Measurements from ENCODE around the gene CPLANE1. TPM values are rescaled to one million over a fixed set of nuclear protein-coding genes. Genes with fewer than 3 reads are reported as not detected.

CPLANE1 gene
- total RNA-seq, 1 experiment from 2014 or later, result 21.9 TPM

- Histone ChIP-seq H3K27me3 (replicated peaks; ENCODE audit: insufficient read depth, low read depth, low read length, poor library complexity) (no peaks in the 10 kb centered on the region), H3K4me1 (ENCODE audit: insufficient read depth, low read length, poor library complexity, severe bottlenecking) (no peaks in the 10 kb centered on the region), H3K36me3 (ENCODE audit: insufficient read depth, low read length, poor library complexity, severe bottlenecking) (peaks cover 11% of the 10 kb centered on the region), H3K27ac (ENCODE audit: low read depth, low read length, poor library complexity, severe bottlenecking) (no peak overlapping the region), H3K9me3 (ENCODE audit: low read depth, low read length, poor library complexity, severe bottlenecking) (no peaks in the 10 kb centered on the region), H3K4me3 (ENCODE audit: low read depth, low read length, poor library complexity, severe bottlenecking) (no peak overlapping the region)
- ChIA-PET POLR2A (ENCODE audit: low non-redundant PET) (no interaction called here), CTCF (no interaction called here)
- TF ChIP-seq EZH2 (IDR thresholded peaks at IDR 0.05; ENCODE audit: borderline replicate concordance, low read depth, low read length, poor library complexity, severe bottlenecking) (no peak), CTCF (conservative IDR thresholded peaks at IDR 0.05; ENCODE audit: low read depth, low read length) (no peak)
- no peak for DNase-seq (ENCODE audit: low spot score)
- BruUV-seq (replicated peaks), result no TSS peak
- intact Hi-C loops (cut with micrococcal nuclease; ENCODE audit: unreplicated experiment), result no loop called here
Observed at GRCh38 chr5:37217976-37218375, 31.2 kb downstream of the CPLANE1 start.

- BruUV-seq (replicated peaks), result no TSS peak
- intact Hi-C loops (cut with micrococcal nuclease; ENCODE audit: unreplicated experiment), result no loop called here
- TF ChIP-seq CTCF (conservative IDR thresholded peaks at IDR 0.05; ENCODE audit: low read depth, low read length) (no peak), EZH2 (IDR thresholded peaks at IDR 0.05; ENCODE audit: borderline replicate concordance, low read depth, low read length, poor library complexity, severe bottlenecking) (no peak)
- ChIA-PET POLR2A (ENCODE audit: low non-redundant PET) (no interaction called here), CTCF (no interaction called here)
- Histone ChIP-seq H3K4me1 (ENCODE audit: insufficient read depth, low read length, poor library complexity, severe bottlenecking) (no peaks in the 10 kb centered on the region), H3K27me3 (replicated peaks; ENCODE audit: insufficient read depth, low read depth, low read length, poor library complexity) (no peaks in the 10 kb centered on the region), H3K9me3 (ENCODE audit: low read depth, low read length, poor library complexity, severe bottlenecking) (no peaks in the 10 kb centered on the region), H3K27ac (ENCODE audit: low read depth, low read length, poor library complexity, severe bottlenecking) (no peak overlapping the region), H3K4me3 (ENCODE audit: low read depth, low read length, poor library complexity, severe bottlenecking) (no peak overlapping the region), H3K36me3 (ENCODE audit: insufficient read depth, low read length, poor library complexity, severe bottlenecking) (peaks cover 4% of the 10 kb centered on the region)
- DNase-seq (ENCODE audit: low spot score), result no peak
Observed at GRCh38 chr5:37214550-37214949, 34.6 kb downstream of the CPLANE1 start.

GRCh38 chr5:37212096-37212495, 37.1 kb downstream of the CPLANE1 start:
- BruUV-seq (replicated peaks), result no TSS peak
- peaks cover 4% of the 10 kb centered on the region for H3K36me3 ChIP-seq (ENCODE audit: insufficient read depth, low read length, poor library complexity, severe bottlenecking)
- H3K9me3 ChIP-seq (ENCODE audit: low read depth, low read length, poor library complexity, severe bottlenecking), result no peaks in the 10 kb centered on the region
- H3K27ac ChIP-seq (ENCODE audit: low read depth, low read length, poor library complexity, severe bottlenecking), result no peak overlapping the region
- ChIA-PET CTCF (no interaction called here), POLR2A (ENCODE audit: low non-redundant PET) (no interaction called here)
- no peaks in the 10 kb centered on the region for H3K4me1 ChIP-seq (ENCODE audit: insufficient read depth, low read length, poor library complexity, severe bottlenecking)
- no peak for DNase-seq (ENCODE audit: low spot score)
- TF ChIP-seq EZH2 (IDR thresholded peaks at IDR 0.05; ENCODE audit: borderline replicate concordance, low read depth, low read length, poor library complexity, severe bottlenecking), result no peak
- TF ChIP-seq CTCF (conservative IDR thresholded peaks at IDR 0.05; ENCODE audit: low read depth, low read length), result no peak
- H3K27me3 ChIP-seq (replicated peaks; ENCODE audit: insufficient read depth, low read depth, low read length, poor library complexity), result no peaks in the 10 kb centered on the region
- no peak overlapping the region for H3K4me3 ChIP-seq (ENCODE audit: low read depth, low read length, poor library complexity, severe bottlenecking)
- intact Hi-C loops (cut with micrococcal nuclease; ENCODE audit: unreplicated experiment), result no loop called here
